WTC11 (cell line): Measurements from ENCODE around the gene VWA3B. TPM values are rescaled to one million over a fixed set of nuclear protein-coding genes. Genes with fewer than 3 reads are reported as not detected.

Source experiments
- ATAC-seq: fragments of 200-7000 bp; cut with Tn5 transposase; 2 replicates; pipeline ENCODE4 v1.10.0; 2021; ENCODE audit warnings: mild to moderate bottlenecking, moderate library complexity
- CTCF ChIA-PET: fragments of 300-600 bp; sonication (Branson Sonifier 250); formaldehyde crosslinking; loops from one replicate; lab custom pipeline; 2021; ENCODE audit warnings: antibody characterized with exemption; lab: Charles Lee
- POLR2A ChIA-PET: fragments of 350-600 bp; sonication (Branson Sonifier 250); formaldehyde crosslinking; loops from one replicate; lab custom pipeline; 2021; ENCODE audit warnings: antibody characterized with exemption; lab: Charles Lee
- DNase-seq: peaks from one replicate; pipeline ENCODE4 v3.0.0; 2021; ENCODE audit warnings: low spot score
- H3K27ac Mint-ChIP-seq: 2 replicates; pipeline ENCODE4 v1.8.0; 2021; ENCODE audit warnings: mixed read lengths
- H3K27me3 Mint-ChIP-seq: 2 replicates; pipeline ENCODE4 v1.8.0; 2021; ENCODE audit warnings: low read depth, mild to moderate bottlenecking, moderate library complexity, mixed read lengths
- H3K36me3 Mint-ChIP-seq: 2 replicates; pipeline ENCODE4 v1.8.0; 2021; ENCODE audit warnings: mixed read lengths
- H3K4me1 Mint-ChIP-seq: 2 replicates; pipeline ENCODE4 v1.8.0; 2022; ENCODE audit warnings: mixed read lengths
- H3K4me3 Mint-ChIP-seq: 2 replicates; pipeline ENCODE4 v1.8.0; 2021; ENCODE audit warnings: mild to moderate bottlenecking, moderate library complexity, mixed read lengths
- H3K9me3 Mint-ChIP-seq: 2 replicates; pipeline ENCODE4 v1.8.0; 2021; ENCODE audit warnings: mixed read lengths
- AR ChIP-seq: fragments of 250-450 bp; sonication (Bioruptor Pico); IDR thresholded peaks from 2 replicates; pipeline ENCODE4 v1.9.0; 2021; ENCODE audit warnings: mild to moderate bottlenecking
- ATF3 ChIP-seq: sonication (generic); formaldehyde crosslinking; conservative IDR thresholded peaks from 2 replicates; pipeline ENCODE4 v1.8.1; 2022; ENCODE audit warnings: mild to moderate bottlenecking, missing genetic modification reagents
- CBFB ChIP-seq: sonication (generic); formaldehyde crosslinking; IDR thresholded peaks from 2 replicates; pipeline ENCODE4 v1.8.1; 2022; ENCODE audit warnings: mild to moderate bottlenecking, low read depth, missing genetic modification reagents
- E2F4 ChIP-seq: sonication (generic); formaldehyde crosslinking; IDR thresholded peaks from 2 replicates; pipeline ENCODE4 v1.8.1; 2022; ENCODE audit warnings: low read depth, mild to moderate bottlenecking, moderate library complexity, missing genetic modification reagents, borderline replicate concordance
- ERG ChIP-seq: fragments of 250-450 bp; sonication (Bioruptor Pico); IDR thresholded peaks from 2 replicates; pipeline ENCODE4 v1.8.0; 2021; ENCODE audit warnings: mild to moderate bottlenecking
- FOXK1 ChIP-seq: sonication (generic); formaldehyde crosslinking; IDR thresholded peaks from 2 replicates; pipeline ENCODE4 v1.8.0; 2022; ENCODE audit warnings: mild to moderate bottlenecking, moderate library complexity, missing genetic modification reagents
- FOXP1 ChIP-seq: sonication (generic); formaldehyde crosslinking; IDR thresholded peaks from 2 replicates; pipeline ENCODE4 v1.8.0; 2022; ENCODE audit warnings: missing genetic modification reagents, mild to moderate bottlenecking, moderate library complexity, borderline replicate concordance
- HMGXB4 ChIP-seq: sonication (generic); formaldehyde crosslinking; IDR thresholded peaks from 2 replicates; pipeline ENCODE4 v1.8.1; 2023; ENCODE audit warnings: mild to moderate bottlenecking, moderate library complexity, missing genetic modification reagents
- IRF2 ChIP-seq: sonication (generic); formaldehyde crosslinking; IDR thresholded peaks from 2 replicates; pipeline ENCODE4 v1.8.0; 2022; ENCODE audit warnings: low read depth, missing genetic modification reagents, borderline replicate concordance
- JAZF1 ChIP-seq: fragments of 250-450 bp; sonication (Bioruptor Pico); IDR thresholded peaks from 2 replicates; pipeline ENCODE4 v1.9.0; 2021; ENCODE audit warnings: moderate library complexity, mild to moderate bottlenecking, inconsistent platforms
- PRRX2 ChIP-seq: fragments of 250-450 bp; sonication (Bioruptor Pico); IDR thresholded peaks from 2 replicates; pipeline ENCODE4 v1.8.0; 2021; ENCODE audit warnings: mild to moderate bottlenecking
- SMAD3 ChIP-seq: sonication (generic); formaldehyde crosslinking; IDR thresholded peaks from 2 replicates; pipeline ENCODE4 v1.8.0; 2022; ENCODE audit warnings: missing genetic modification reagents, mild to moderate bottlenecking, borderline replicate concordance
- TCF7 ChIP-seq: sonication (generic); formaldehyde crosslinking; IDR thresholded peaks from 2 replicates; pipeline ENCODE4 v1.8.0; 2022; ENCODE audit warnings: mild to moderate bottlenecking, low read depth, missing genetic modification reagents, moderate library complexity
- USF2 ChIP-seq: sonication (generic); formaldehyde crosslinking; IDR thresholded peaks from 2 replicates; pipeline ENCODE4 v1.8.1; 2023; ENCODE audit warnings: mild to moderate bottlenecking, missing genetic modification reagents, moderate library complexity
- ZBTB21 ChIP-seq: sonication (generic); formaldehyde crosslinking; IDR thresholded peaks from 2 replicates; pipeline ENCODE4 v1.8.1; 2023; ENCODE audit warnings: mild to moderate bottlenecking, missing genetic modification reagents, borderline replicate concordance
- ZNF138 ChIP-seq: sonication (generic); formaldehyde crosslinking; conservative IDR thresholded peaks from 2 replicates; pipeline ENCODE4 v1.8.1; 2022; ENCODE audit warnings: mild to moderate bottlenecking, moderate library complexity, missing genetic modification reagents
- ZNF219 ChIP-seq: sonication (generic); formaldehyde crosslinking; IDR thresholded peaks from 2 replicates; pipeline ENCODE4 v1.8.0; 2023; ENCODE audit warnings: missing genetic modification reagents, mild to moderate bottlenecking, borderline replicate concordance
- ZNF263 ChIP-seq: sonication (generic); formaldehyde crosslinking; IDR thresholded peaks from 2 replicates; pipeline ENCODE4 v1.8.1; 2022; ENCODE audit warnings: low read depth, mild to moderate bottlenecking, moderate library complexity, missing genetic modification reagents
- ZNF532 ChIP-seq: fragments of 250-450 bp; sonication (Bioruptor Pico); IDR thresholded peaks from 2 replicates; pipeline ENCODE4 v1.9.0; 2021; ENCODE audit warnings: mild to moderate bottlenecking, borderline replicate concordance
- total RNA-seq: library from RNA; stranded (reverse); gene quantifications from 3 replicates; pipeline ENCODE4 v1.2.3, GENCODE V29; 2021

The VWA3B gene
- total RNA-seq, 1 experiment from 2014 or later: not detected

- DNase-seq (no peak), ATAC-seq (no peak)
- Mint-ChIP-seq H3K27ac (no peak overlapping the region), H3K4me1 (peaks cover 32% of the 10 kb centered on the region), H3K36me3 (no peaks in the 10 kb centered on the region), H3K9me3 (0 out of 2 replicates have a peak, but pooled peaks cover 3% of the 10 kb centered on the region), H3K27me3 (peaks cover 4% of the 10 kb centered on the region; the same call in 1 of the 2 replicates), H3K4me3 (no peak overlapping the region)
- POLR2A ChIA-PET: no interaction called here
- CTCF ChIA-PET: interaction anchor here (5.6 kb wide), 1 partner anchor 8 kb away, joined by 28 read pairs; no protein-coding TSS in a partner anchor
- TF ChIP-seq JAZF1 (CRISPR knock-in tag) (no peak), FOXP1 (CRISPR knock-in tag) (no peak), IRF2 (CRISPR knock-in tag) (no peak), USF2 (CRISPR knock-in tag) (no peak), SMAD3 (no peak), FOXK1 (CRISPR knock-in tag) (no peak), HMGXB4 (CRISPR knock-in tag) (no peak), CBFB (CRISPR knock-in tag) (no peak), ZNF263 (CRISPR knock-in tag) (no peak), ATF3 (CRISPR knock-in tag) (no peak)
These were observed 191.1 kb downstream of the VWA3B start for GRCh38 chr2:98278074-98278473.

- DNase-seq (peak; percentile 30), ATAC-seq (peak; percentile 79)
- Mint-ChIP-seq H3K9me3 (0 out of 2 replicates have a peak, but pooled peaks cover 3% of the 10 kb centered on the region), H3K4me3 (no peak overlapping the region), H3K27ac (no peak overlapping the region), H3K4me1 (peaks cover 32% of the 10 kb centered on the region), H3K27me3 (peaks cover 4% of the 10 kb centered on the region; the same call in 1 of the 2 replicates), H3K36me3 (no peaks in the 10 kb centered on the region)
- ChIA-PET POLR2A (no interaction called here), CTCF (interaction anchor here (5.6 kb wide), 1 partner anchor 11 kb away, joined by 28 read pairs; no protein-coding TSS in a partner anchor)
- TF ChIP-seq TCF7 (CRISPR knock-in tag): no peak
- TF ChIP-seq ZNF219: no peak
- no peak for TF ChIP-seq ZNF532 (CRISPR knock-in tag)
- TF ChIP-seq ZNF138 (CRISPR knock-in tag): no peak
- no peak for TF ChIP-seq PRRX2
- no peak for TF ChIP-seq ZBTB21 (CRISPR knock-in tag)
- no peak for TF ChIP-seq AR (CRISPR knock-in tag)
- TF ChIP-seq IRF2 (CRISPR knock-in tag): no peak
- TF ChIP-seq ERG: no peak
- TF ChIP-seq E2F4 (CRISPR knock-in tag): no peak
These were observed 193.6 kb downstream of the VWA3B start for GRCh38 chr2:98280376-98281102.
